Tibial nerve (tissue), 4 donors: Measurements from ENCODE around the gene MAGEA8. TPM values are rescaled to one million over a fixed set of nuclear protein-coding genes. Genes with fewer than 3 reads are reported as not detected.

ENCODE experiments used
- DNase-seq, 2 donors: peaks; one replicate each; pipeline ENCODE4 v3.0.0-alpha.2; 2019; ENCODE audit warnings: low spot score in 2 of 2
- H3K27ac ChIP-seq, 4 donors: fragments of 200-600 bp; sonication (generic) in 3 of 4; one replicate each; pipeline ENCODE4 v1.5.1; 2017 to 2019; ENCODE audit warnings: mild to moderate bottlenecking in 1 of 4
- H3K27me3 ChIP-seq, 2 donors: fragments of 200-600 bp; sonication (generic) in 1 of 2; one replicate each; pipeline versions ENCODE4 v1.5.1 to v1.6.0; 2017 to 2019
- H3K36me3 ChIP-seq, 3 donors: fragments of 200-600 bp; sonication (generic); one replicate each; pipeline ENCODE4 v1.5.1; 2018 to 2019
- H3K4me1 ChIP-seq, 4 donors: fragments of 200-600 bp; sonication (generic) in 3 of 4; one replicate each; pipeline ENCODE4 v1.5.1; 2017 to 2019
- H3K4me3 ChIP-seq, 4 donors: fragments of 200-600 bp; sonication (generic) in 3 of 4; one replicate each; pipeline ENCODE4 v1.5.1; 2017 to 2019; ENCODE audit warnings: mild to moderate bottlenecking in 1 of 4, moderate library complexity in 1 of 4
- H3K9me3 ChIP-seq, 4 donors: fragments of 200-600 bp; sonication (generic) in 3 of 4; one replicate each; pipeline ENCODE4 v1.5.1; 2017 to 2019
- EP300 ChIP-seq, 2 donors: sonication (generic); formaldehyde crosslinking; IDR thresholded peaks; one replicate each; pipeline ENCODE4 v1.6.1; 2017; ENCODE audit warnings: antibody characterized with exemption in 2 of 2, mild to moderate bottlenecking in 1 of 2
- POLR2A ChIP-seq, 2 donors: fragments of 450-650 bp; IDR thresholded peaks; one replicate each; pipeline ENCODE4 v1.6.1; 2017; ENCODE audit warnings: antibody characterized with exemption in 2 of 2, mild to moderate bottlenecking in 2 of 2, moderate library complexity in 2 of 2
- WGBS, 2 donors: methylation state at CpG; one replicate each; pipeline ENCODE4 v1.1.5; 2018; 5-methylcytosine and 5-hydroxymethylcytosine counted together
- total RNA-seq, 4 donors: library from RNA; depleted of rRNA; stranded (reverse); fragments of >200 nt; gene quantifications; one replicate each; pipeline ENCODE4 v1.1.0, GENCODE V29; 2016
- TF ChIP-seq, protein P1 (sequence below), 5 experiments: fragments of 200-600 bp in 3 of 5; fragments of 450-650 bp in 2 of 5; sonication (generic) in 3 of 5; IDR thresholded peaks; one replicate each; pipeline ENCODE4 v1.5.1; 2016 to 2019; ENCODE audit warnings: antibody characterized with exemption in 5 of 5, mild to moderate bottlenecking in 3 of 5, moderate library complexity in 2 of 5

Gene MAGEA8
- total RNA-seq, 4 donors from 2014 or later: not detected

DNA sequence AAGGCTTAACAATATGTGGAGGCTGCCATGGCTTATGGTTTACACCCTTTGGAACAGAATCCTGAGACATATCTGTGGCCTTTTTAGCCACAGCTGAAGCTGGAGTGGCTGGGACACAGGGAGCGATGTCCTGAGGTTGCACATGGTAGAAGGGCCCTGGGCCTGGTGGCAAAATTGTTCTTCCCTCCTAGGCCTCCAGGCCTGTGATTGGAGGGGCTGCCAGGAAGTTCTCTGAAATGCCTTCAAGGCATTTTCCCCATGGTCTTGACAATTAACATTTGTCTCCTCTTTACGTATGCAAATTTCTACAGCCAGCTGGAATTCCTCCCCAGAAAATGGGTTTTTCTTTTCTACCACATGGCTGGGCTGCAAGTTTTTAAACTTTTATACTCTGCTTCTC, 39.1 kb upstream of the MAGEA8 start:
- TF ChIP-seq, protein P1, sequence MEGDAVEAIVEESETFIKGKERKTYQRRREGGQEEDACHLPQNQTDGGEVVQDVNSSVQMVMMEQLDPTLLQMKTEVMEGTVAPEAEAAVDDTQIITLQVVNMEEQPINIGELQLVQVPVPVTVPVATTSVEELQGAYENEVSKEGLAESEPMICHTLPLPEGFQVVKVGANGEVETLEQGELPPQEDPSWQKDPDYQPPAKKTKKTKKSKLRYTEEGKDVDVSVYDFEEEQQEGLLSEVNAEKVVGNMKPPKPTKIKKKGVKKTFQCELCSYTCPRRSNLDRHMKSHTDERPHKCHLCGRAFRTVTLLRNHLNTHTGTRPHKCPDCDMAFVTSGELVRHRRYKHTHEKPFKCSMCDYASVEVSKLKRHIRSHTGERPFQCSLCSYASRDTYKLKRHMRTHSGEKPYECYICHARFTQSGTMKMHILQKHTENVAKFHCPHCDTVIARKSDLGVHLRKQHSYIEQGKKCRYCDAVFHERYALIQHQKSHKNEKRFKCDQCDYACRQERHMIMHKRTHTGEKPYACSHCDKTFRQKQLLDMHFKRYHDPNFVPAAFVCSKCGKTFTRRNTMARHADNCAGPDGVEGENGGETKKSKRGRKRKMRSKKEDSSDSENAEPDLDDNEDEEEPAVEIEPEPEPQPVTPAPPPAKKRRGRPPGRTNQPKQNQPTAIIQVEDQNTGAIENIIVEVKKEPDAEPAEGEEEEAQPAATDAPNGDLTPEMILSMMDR (IDR thresholded peaks at IDR 0.05): no peak
- no peak for TF ChIP-seq POLR2A (IDR thresholded peaks at IDR 0.05)
- no peak for TF ChIP-seq EP300 (IDR thresholded peaks at IDR 0.05)
- H3K4me3 ChIP-seq: no peak overlapping the region
- no peaks in the 10 kb centered on the region for H3K27me3 ChIP-seq
- no peaks in the 10 kb centered on the region for H3K4me1 ChIP-seq
- DNase-seq: no peak
- 75 to 86% methylated on average over 2 of the region's 2 CpGs for WGBS, 2 donors
- no peaks in the 10 kb centered on the region for H3K36me3 ChIP-seq
- no peaks in the 10 kb centered on the region for H3K9me3 ChIP-seq
- no peak overlapping the region for H3K27ac ChIP-seq

DNA sequence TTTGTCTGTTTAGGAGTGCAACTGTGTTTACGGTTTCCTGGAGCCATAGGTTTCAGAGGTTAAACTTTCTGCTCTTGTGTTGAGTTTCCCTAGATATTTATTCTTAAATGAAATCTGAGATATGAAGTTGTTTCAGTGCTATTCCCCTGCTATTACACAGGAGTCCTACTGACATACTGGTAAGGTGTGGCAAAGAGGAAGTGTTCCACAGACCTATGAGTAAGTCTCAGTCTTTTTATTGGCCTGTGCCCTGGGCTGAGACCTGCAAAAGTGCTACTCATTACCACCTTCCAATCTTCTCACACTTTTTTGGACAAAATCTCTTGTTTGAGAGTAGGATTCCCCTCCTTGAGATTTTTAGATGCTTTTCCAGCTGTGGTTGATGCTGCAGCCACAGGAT, 35.6 kb upstream of the MAGEA8 start:
- no peaks in the 10 kb centered on the region for H3K4me1 ChIP-seq
- no peaks in the 10 kb centered on the region for H3K36me3 ChIP-seq
- no peak overlapping the region for H3K27ac ChIP-seq
- WGBS, 2 donors: 70 to 76% methylated on average over 1 of the region's 1 CpG
- H3K9me3 ChIP-seq: no peaks in the 10 kb centered on the region
- no peak for DNase-seq
- H3K4me3 ChIP-seq: no peak overlapping the region
- no peaks in the 10 kb centered on the region for H3K27me3 ChIP-seq
- TF ChIP-seq POLR2A (IDR thresholded peaks at IDR 0.05) (no peak), EP300 (IDR thresholded peaks at IDR 0.05) (no peak)
- TF ChIP-seq, protein P1 (IDR thresholded peaks at IDR 0.05): no peak

DNA sequence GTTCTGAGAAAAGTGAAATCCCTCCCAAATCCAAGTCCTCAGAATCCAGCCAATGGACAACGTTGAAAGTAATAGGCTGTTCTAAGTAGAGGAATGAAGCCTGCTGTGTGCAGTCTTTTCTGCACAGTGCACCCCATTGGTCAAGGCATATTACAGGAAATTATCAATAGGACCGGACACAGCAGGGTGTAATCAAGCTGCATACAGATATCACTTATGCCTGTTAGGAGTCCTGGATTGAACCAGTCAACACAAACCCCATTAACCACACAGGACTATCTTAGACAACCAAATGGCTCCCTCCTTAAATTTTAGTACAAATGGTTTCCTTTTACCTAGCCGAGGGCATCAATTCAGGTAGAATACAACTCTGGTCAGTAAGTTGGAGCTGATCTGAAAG, 34.2 kb upstream of the MAGEA8 start:
- no peak overlapping the region for H3K27ac ChIP-seq
- TF ChIP-seq, protein P1 (IDR thresholded peaks at IDR 0.05): no peak
- no peak for TF ChIP-seq POLR2A (IDR thresholded peaks at IDR 0.05)
- TF ChIP-seq EP300 (IDR thresholded peaks at IDR 0.05): no peak
- no peaks in the 10 kb centered on the region for H3K4me1 ChIP-seq
- no peak overlapping the region for H3K4me3 ChIP-seq
- no peak for DNase-seq
- H3K9me3 ChIP-seq: no peaks in the 10 kb centered on the region
- H3K36me3 ChIP-seq: no peaks in the 10 kb centered on the region
- 67 to 81% methylated on average over 2 to 3 of the region's 3 CpGs for WGBS, 2 donors
- H3K27me3 ChIP-seq: no peaks in the 10 kb centered on the region

DNA sequence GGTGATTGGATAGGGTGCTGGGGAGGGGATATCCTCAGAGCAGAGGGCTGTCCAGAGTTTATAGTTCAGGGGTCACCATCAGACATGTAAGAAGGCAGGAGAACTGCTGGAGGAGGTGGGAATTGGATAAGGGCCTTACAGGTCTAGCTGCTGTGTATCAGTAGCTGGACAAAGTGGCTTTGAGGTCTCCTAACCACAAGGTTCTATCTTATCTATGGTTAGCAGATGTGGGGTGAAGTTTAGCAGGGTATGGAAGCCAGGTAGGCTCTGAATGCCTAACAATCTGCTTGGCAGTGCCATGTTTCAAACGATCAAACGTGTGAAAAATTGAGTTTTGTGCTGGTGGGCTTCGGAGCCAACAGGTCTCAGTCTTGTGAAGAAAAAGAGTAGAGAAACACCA, 32.1 kb upstream of the MAGEA8 start:
- H3K27me3 ChIP-seq: no peaks in the 10 kb centered on the region
- 86 to 94% methylated on average over 3 of the region's 3 CpGs for WGBS, 2 donors
- H3K4me3 ChIP-seq: no peak overlapping the region
- no peak overlapping the region for H3K27ac ChIP-seq
- H3K9me3 ChIP-seq: no peaks in the 10 kb centered on the region
- no peaks in the 10 kb centered on the region for H3K36me3 ChIP-seq
- TF ChIP-seq POLR2A (IDR thresholded peaks at IDR 0.05): no peak
- no peak for TF ChIP-seq EP300 (IDR thresholded peaks at IDR 0.05)
- TF ChIP-seq, protein P1 (IDR thresholded peaks at IDR 0.05): no peak
- H3K4me1 ChIP-seq: no peaks in the 10 kb centered on the region
- DNase-seq: no peak

DNA sequence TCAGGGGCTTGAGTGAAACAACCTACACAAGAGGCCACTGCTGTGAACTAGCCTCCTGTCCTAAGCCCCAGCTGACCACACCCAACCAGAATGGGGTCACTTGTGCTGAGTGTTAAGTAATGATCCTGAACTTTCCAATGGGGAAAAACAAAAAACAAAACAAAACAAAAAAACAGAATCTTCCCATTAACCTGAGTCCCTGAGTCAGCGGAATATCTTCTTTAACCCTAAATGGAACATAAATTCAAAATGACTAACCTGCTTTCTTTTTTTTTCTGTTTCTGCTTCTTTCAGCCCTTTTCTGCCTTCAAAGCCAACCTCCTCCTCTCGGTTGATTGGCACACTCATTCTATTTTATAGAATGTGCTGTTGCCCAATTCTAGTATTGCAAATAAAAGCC, 31.2 kb upstream of the MAGEA8 start:
- no peaks in the 10 kb centered on the region for H3K36me3 ChIP-seq

More for the DNA sequence above, 31.2 kb upstream of the MAGEA8 start:
- no peak for DNase-seq
- Histone ChIP-seq H3K27ac (no peak overlapping the region), H3K4me1 (no peaks in the 10 kb centered on the region), H3K27me3 (no peaks in the 10 kb centered on the region), H3K9me3 (no peaks in the 10 kb centered on the region), H3K4me3 (no peak overlapping the region)
- WGBS, 2 donors: 78 to 83% methylated on average over 2 of the region's 2 CpGs
- TF ChIP-seq POLR2A (IDR thresholded peaks at IDR 0.05) (no peak), EP300 (IDR thresholded peaks at IDR 0.05) (no peak)
- TF ChIP-seq, protein P1 (IDR thresholded peaks at IDR 0.05): no peak
